ENCODE data around the gene ACVR1C. TPM values are rescaled to one million over a fixed set of nuclear protein-coding genes. Genes with fewer than 3 reads are reported as not detected.

ACVR1C gene
- total RNA-seq, 1 experiment from 2014 or later: 1.2 TPM

DNA sequence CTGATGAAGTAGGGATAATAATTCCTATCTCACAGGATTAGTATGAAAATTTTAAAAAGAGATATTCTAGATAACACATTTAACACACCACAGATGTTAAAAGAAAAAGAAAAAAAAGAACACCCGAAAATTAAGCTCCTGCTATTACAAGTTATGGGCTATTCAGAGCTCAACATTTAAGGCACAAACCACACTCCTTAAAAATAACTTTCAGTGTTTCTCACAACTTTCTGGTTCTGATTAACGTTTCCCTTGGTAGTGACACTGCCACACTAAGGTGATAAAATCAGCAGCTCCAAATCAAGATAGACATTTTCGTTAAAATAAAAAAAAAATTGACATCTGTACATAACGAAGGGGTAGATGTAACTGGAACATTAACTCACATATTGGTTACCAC, 26.9 kb downstream of the ACVR1C start:
- no peaks in the 10 kb centered on the region for H3K79me2 ChIP-seq (ENCODE audit: insufficient read depth, low read length)
- H3K9me2 ChIP-seq (ENCODE audit: insufficient read depth): no peaks in the 10 kb centered on the region
- RAD21 ChIA-PET (ENCODE audit: low non-redundant PET in 1 of 2, low total read pairs in 2 of 2, uncharacterized antibody in 2 of 2, unreplicated experiment in 2 of 2): no interaction called here
- CTCF ChIA-PET: interaction anchor here (1.0 kb wide), 1 partner anchor 27 kb away, joined by 3 read pairs; the partner anchor contains the start of gene ACVR1C
- H3K9ac ChIP-seq (ENCODE audit: low read length): no peak overlapping the region
- TF ChIP-seq YY1 (IDR thresholded peaks at IDR 0.05; ENCODE audit: extremely low read depth, insufficient replicate concordance, low read depth, low read length) (no peak), EGR1 (IDR thresholded peaks at IDR 0.05; ENCODE audit: low read depth) (no peak), SIN3A (IDR thresholded peaks at IDR 0.05; ENCODE audit: low read depth) (no peak), CEBPB (IDR thresholded peaks at IDR 0.05; ENCODE audit: low read depth) (no peak), SRF (IDR thresholded peaks at IDR 0.05; ENCODE audit: low read depth) (no peak), RAD21 (IDR thresholded peaks at IDR 0.05; ENCODE audit: low read depth) (no peak), POLR2AphosphoS5 (IDR thresholded peaks at IDR 0.05; ENCODE audit: low read depth, low read length) (no peak)
- TF ChIP-seq, protein P1, sequence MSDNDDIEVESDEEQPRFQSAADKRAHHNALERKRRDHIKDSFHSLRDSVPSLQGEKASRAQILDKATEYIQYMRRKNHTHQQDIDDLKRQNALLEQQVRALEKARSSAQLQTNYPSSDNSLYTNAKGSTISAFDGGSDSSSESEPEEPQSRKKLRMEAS (IDR thresholded peaks at IDR 0.05): no peak
- TF ChIP-seq, protein P2, sequence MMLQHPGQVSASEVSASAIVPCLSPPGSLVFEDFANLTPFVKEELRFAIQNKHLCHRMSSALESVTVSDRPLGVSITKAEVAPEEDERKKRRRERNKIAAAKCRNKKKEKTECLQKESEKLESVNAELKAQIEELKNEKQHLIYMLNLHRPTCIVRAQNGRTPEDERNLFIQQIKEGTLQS (IDR thresholded peaks at IDR 0.05): no peak
- no TSS peak for BruUV-seq (replicated peaks)
- intact Hi-C loops (cut with micrococcal nuclease): no loop called here
- DNase-seq (ENCODE audit: low read depth, low spot score): no peak
- no peaks in the 10 kb centered on the region for H3K27me3 ChIP-seq (ENCODE audit: insufficient read depth, low read length)
- H2AFZ ChIP-seq (ENCODE audit: low read depth, low read length, poor library complexity, severe bottlenecking): no peak overlapping the region
- no peaks in the 10 kb centered on the region for H4K20me1 ChIP-seq (ENCODE audit: insufficient read depth)
- no peaks in the 10 kb centered on the region for H3K9me3 ChIP-seq (ENCODE audit: control insufficient read depth in 1 of 2, insufficient read depth in 1 of 2, low read depth in 1 of 2, low read length in 2 of 2)
- no peak for ATAC-seq
- H3K4me1 ChIP-seq (ENCODE audit: control insufficient read depth in 1 of 2, insufficient read depth in 2 of 2, low read length in 2 of 2): no peaks in the 10 kb centered on the region
- no peaks in the 10 kb centered on the region for H3K36me3 ChIP-seq (ENCODE audit: control insufficient read depth in 1 of 2, insufficient read depth in 2 of 2, low read length in 2 of 2)
- no peak overlapping the region for H3K4me3 ChIP-seq (replicated peaks in 1 of 2; ENCODE audit: low read depth in 1 of 2, low read length in 2 of 2)
- no peak overlapping the region for H3K4me2 ChIP-seq (ENCODE audit: low read length)
- POLR2A ChIA-PET: no interaction called here
- H3K27ac ChIP-seq (ENCODE audit: low read depth, low read length): no peak overlapping the region

DNA sequence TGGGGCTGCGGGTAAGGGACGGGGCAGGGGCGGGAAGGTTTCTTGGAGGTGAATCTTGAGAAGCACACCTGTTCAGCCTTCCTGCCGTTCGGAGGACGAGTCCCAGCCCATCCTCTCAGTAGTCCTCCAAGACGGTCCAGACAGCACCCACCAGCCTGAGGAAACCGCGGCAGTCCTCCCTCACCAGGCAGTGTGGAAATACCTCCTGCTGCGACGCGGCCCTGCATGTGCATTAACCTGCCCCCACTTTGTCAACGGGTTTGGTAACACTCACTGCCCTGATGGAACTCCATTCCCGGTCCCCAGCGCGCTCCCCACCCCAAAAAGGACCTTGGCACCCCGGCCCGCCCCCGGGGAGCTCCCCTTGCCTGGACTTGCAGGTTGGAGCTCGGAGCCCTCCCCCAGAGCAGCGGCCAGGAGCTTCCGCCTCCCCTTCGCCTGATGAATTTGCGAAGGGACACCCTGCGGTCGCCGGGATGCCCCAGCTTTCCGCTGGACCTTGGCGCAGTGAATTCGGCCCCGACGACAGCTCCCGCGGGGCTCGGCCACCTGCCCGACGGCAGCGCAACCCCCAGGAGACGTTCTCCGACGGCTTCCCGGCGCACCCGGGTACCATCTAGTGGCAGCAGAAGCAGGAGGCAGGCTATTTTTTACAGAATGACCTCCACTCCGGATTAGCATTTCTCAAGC, 31.5 kb downstream of the ACVR1C start:
- H3K4me3 ChIP-seq (replicated peaks in 1 of 2; ENCODE audit: low read depth in 1 of 2, low read length in 2 of 2): no peak overlapping the region
- intact Hi-C loops (cut with micrococcal nuclease): no loop called here
- H3K9me3 ChIP-seq (ENCODE audit: control insufficient read depth in 1 of 2, insufficient read depth in 1 of 2, low read depth in 1 of 2, low read length in 2 of 2): no peaks in the 10 kb centered on the region
- no peaks in the 10 kb centered on the region for H3K36me3 ChIP-seq (ENCODE audit: control insufficient read depth in 1 of 2, insufficient read depth in 2 of 2, low read length in 2 of 2)
- DNase-seq (ENCODE audit: low read depth, low spot score) (no peak), ATAC-seq (no peak)
- H2AFZ ChIP-seq (ENCODE audit: low read depth, low read length, poor library complexity, severe bottlenecking): no peak overlapping the region
- POLR2A ChIA-PET: no interaction called here
- no peaks in the 10 kb centered on the region for H4K20me1 ChIP-seq (ENCODE audit: insufficient read depth)
- H3K27me3 ChIP-seq (ENCODE audit: insufficient read depth, low read length): no peaks in the 10 kb centered on the region
- TF ChIP-seq CBX3 (IDR thresholded peaks at IDR 0.05; ENCODE audit: low read depth) (no peak), SP1 (IDR thresholded peaks at IDR 0.05; ENCODE audit: low read depth) (no peak), SIN3A (IDR thresholded peaks at IDR 0.05; ENCODE audit: low read depth) (no peak)
- TF ChIP-seq, protein P3, sequence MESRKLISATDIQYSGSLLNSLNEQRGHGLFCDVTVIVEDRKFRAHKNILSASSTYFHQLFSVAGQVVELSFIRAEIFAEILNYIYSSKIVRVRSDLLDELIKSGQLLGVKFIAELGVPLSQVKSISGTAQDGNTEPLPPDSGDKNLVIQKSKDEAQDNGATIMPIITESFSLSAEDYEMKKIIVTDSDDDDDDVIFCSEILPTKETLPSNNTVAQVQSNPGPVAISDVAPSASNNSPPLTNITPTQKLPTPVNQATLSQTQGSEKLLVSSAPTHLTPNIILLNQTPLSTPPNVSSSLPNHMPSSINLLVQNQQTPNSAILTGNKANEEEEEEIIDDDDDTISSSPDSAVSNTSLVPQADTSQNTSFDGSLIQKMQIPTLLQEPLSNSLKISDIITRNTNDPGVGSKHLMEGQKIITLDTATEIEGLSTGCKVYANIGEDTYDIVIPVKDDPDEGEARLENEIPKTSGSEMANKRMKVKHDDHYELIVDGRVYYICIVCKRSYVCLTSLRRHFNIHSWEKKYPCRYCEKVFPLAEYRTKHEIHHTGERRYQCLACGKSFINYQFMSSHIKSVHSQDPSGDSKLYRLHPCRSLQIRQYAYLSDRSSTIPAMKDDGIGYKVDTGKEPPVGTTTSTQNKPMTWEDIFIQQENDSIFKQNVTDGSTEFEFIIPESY (IDR thresholded peaks at IDR 0.05; ENCODE audit: extremely low read depth, insufficient replicate concordance, low read length): no peak
- RAD21 ChIA-PET (ENCODE audit: low non-redundant PET in 1 of 2, low total read pairs in 2 of 2, uncharacterized antibody in 2 of 2, unreplicated experiment in 2 of 2): no interaction called here
- H3K79me2 ChIP-seq (ENCODE audit: insufficient read depth, low read length): no peaks in the 10 kb centered on the region
- H3K4me1 ChIP-seq (ENCODE audit: control insufficient read depth in 1 of 2, insufficient read depth in 2 of 2, low read length in 2 of 2): no peaks in the 10 kb centered on the region
- BruUV-seq (replicated peaks): no TSS peak
- no peak overlapping the region for H3K9ac ChIP-seq (ENCODE audit: low read length)
- H3K27ac ChIP-seq (ENCODE audit: low read depth, low read length): no peak overlapping the region
- no peak overlapping the region for H3K4me2 ChIP-seq (ENCODE audit: low read length)
- H3K9me2 ChIP-seq (ENCODE audit: insufficient read depth): no peaks in the 10 kb centered on the region
- CTCF ChIA-PET: no interaction called here
